Measurements from ENCODE around the gene SENP1.

DNA sequence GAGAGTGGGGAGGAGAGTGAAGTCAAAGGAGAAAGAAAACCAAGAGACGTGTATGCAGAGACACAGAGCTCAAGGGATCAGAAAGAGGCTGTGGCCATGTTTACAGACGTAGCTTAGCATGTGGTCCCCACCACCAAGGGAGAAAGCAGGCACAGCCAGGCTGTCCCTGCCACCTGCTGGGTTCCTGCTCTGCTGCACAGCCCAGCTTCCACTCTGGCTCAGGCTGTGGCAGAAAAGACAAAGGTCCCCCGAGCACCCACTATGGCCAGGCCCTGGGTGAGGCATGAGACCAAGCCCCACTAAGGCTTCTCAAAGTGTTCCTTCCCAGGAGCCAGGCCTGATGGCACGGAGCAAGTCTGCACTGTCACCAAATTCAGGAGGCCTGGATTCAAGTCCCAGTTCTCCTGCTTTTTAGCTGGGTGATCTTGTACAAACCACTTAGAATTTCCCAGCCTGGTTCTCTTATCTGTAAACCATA lies 75.7 kb downstream of the SENP1 start:
- TF ChIP-seq POLR2A (IDR thresholded peaks at IDR 0.05): no peak
- TF ChIP-seq POLR2AphosphoS5 (IDR thresholded peaks at IDR 0.05): no peak
